Natural killer cell (primary cell): Measurements from ENCODE around the gene VN1R4. TPM values are rescaled to one million over a fixed set of nuclear protein-coding genes. Genes with fewer than 3 reads are reported as not detected.
"Not testable (repeated sequence)": the region's sequence is repeated elsewhere in the genome, so short reads cannot be mapped to it uniquely, and the experiment has no call there.

Experiments
- ATAC-seq, 3 donors: fragments of 150-1000 bp in 2 of 3; fragments of 200-7000 bp in 1 of 3; cut with Tn5 transposase; 1 replicate in 1 of 3; 2 replicates in 2 of 3; pipeline ENCODE4 v1.10.0; 2021; ENCODE audit warnings: mild to moderate bottlenecking in 2 of 3, moderate library complexity in 2 of 3
- DNase-seq, 2 donors: peaks; one replicate each; pipeline versions ENCODE4 v3.0.0 to v3.0.0-alpha.2; 2013 to 2021; ENCODE audit warnings: mixed read lengths in 1 of 2
- H3K27ac ChIP-seq: one replicate; pipeline ENCODE4 v1.5.1; 2013; ENCODE audit warnings: mild to moderate bottlenecking, low read length
- H3K27me3 ChIP-seq: one replicate; pipeline ENCODE4 v1.6.1; 2013; ENCODE audit warnings: low read length; ENCODE audit not compliant: control insufficient read depth, insufficient read depth
- H3K36me3 ChIP-seq: one replicate; pipeline ENCODE4 v1.6.1; 2013; ENCODE audit warnings: low read length; ENCODE audit not compliant: control insufficient read depth, insufficient read depth
- H3K4me1 ChIP-seq: one replicate; pipeline ENCODE4 v1.6.1; 2013; ENCODE audit warnings: low read length; ENCODE audit not compliant: control insufficient read depth, insufficient read depth
- H3K4me3 ChIP-seq: one replicate; pipeline ENCODE4 v1.5.1; 2013; ENCODE audit warnings: low read length
- H3K9me3 ChIP-seq: one replicate; pipeline ENCODE4 v1.6.1; 2013; ENCODE audit warnings: low read length; ENCODE audit not compliant: control insufficient read depth, insufficient read depth
- H3K27ac Mint-ChIP-seq, 2 donors: one replicate each; pipeline ENCODE4 v1.8.0; 2022; ENCODE audit warnings: mild to moderate bottlenecking in 2 of 2, mixed read lengths in 2 of 2, moderate library complexity in 1 of 2
- H3K27me3 Mint-ChIP-seq, 2 donors: one replicate each; pipeline ENCODE4 v1.8.0; 2022; ENCODE audit warnings: low read depth in 2 of 2, mixed read lengths in 2 of 2
- H3K36me3 Mint-ChIP-seq: one replicate; pipeline ENCODE4 v1.8.0; 2022; ENCODE audit warnings: mixed read lengths
- H3K4me1 Mint-ChIP-seq, 2 donors: one replicate each; pipeline ENCODE4 v1.8.0; 2022; ENCODE audit warnings: mixed read lengths in 2 of 2
- H3K4me3 Mint-ChIP-seq: one replicate; pipeline ENCODE4 v1.8.0; 2022; ENCODE audit warnings: mild to moderate bottlenecking, moderate library complexity, mixed read lengths
- H3K9me3 Mint-ChIP-seq, 2 donors: one replicate each; pipeline ENCODE4 v1.8.0; 2022; ENCODE audit warnings: mixed read lengths in 2 of 2
- WGBS: methylation state at CpG from one replicate; pipeline ENCODE4 v1.1.7; 2013; ENCODE audit warnings: missing lambda C conversion rate; ENCODE audit not compliant: insufficient coverage; 5-methylcytosine and 5-hydroxymethylcytosine counted together
- intact Hi-C: fragments of 100-400 bp; cut with micrococcal nuclease; formaldehyde crosslinking; loops from one replicate; pipeline ENCODE4 v1.14.2; 2022
- total RNA-seq, 4 donors: library from RNA; stranded (reverse); fragments of 120-200 nt in 1 of 4; gene quantifications; one replicate each; pipeline versions ENCODE4 v1.2.3 to v1.2.4, GENCODE V29; 2013 to 2022
- TF ChIP-seq, protein P1 (sequence below): fragments of 200-600 bp; IDR thresholded peaks from one replicate; pipeline ENCODE4 v1.8.0; 2022; ENCODE audit warnings: antibody characterized with exemption

Gene VN1R4
- total RNA-seq, 3 donors from 2014 or later (not counting 1 experiment from before 2014, with no cell fraction given), result not detected

DNA sequence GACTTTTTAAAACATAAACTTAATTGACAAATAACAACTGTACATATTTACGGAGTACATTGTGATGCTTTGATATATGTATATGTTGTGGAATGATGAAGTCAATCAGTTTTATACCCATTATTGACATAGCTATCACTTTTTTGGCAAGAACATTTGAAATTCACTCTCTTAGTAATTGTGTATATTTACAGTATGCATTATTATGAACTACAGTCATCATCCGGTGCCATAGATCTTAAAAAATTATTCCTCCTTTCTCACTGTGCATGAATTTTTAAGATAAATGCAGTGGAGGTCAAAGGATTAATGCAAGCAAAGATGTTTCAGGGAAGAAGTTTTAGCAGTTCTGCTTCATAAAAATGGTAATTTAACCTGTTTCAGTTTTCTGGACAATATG is 8.0 kb upstream of the VN1R4 start:
- no CpG with 5 or more reads among the region's 2 CpGs for WGBS
- Histone ChIP-seq H3K27me3 (no peaks in the 10 kb centered on the region), H3K36me3 (no peaks in the 10 kb centered on the region), H3K27ac (no peak overlapping the region), H3K4me1 (no peaks in the 10 kb centered on the region), H3K9me3 (peaks cover 8% of the 10 kb centered on the region), H3K4me3 (no peak overlapping the region)
- Mint-ChIP-seq H3K27me3 (peaks cover 0 to 21% of the 10 kb centered on the region in 2 donors), H3K9me3 (peaks cover 18 to 20% of the 10 kb centered on the region in 2 donors), H3K4me3 (no peak overlapping the region), H3K27ac (no peak overlapping the region), H3K4me1 (no peaks in the 10 kb centered on the region), H3K36me3 (no peaks in the 10 kb centered on the region)
- ATAC-seq (no peak), DNase-seq (no peak)
- TF ChIP-seq, protein P1, sequence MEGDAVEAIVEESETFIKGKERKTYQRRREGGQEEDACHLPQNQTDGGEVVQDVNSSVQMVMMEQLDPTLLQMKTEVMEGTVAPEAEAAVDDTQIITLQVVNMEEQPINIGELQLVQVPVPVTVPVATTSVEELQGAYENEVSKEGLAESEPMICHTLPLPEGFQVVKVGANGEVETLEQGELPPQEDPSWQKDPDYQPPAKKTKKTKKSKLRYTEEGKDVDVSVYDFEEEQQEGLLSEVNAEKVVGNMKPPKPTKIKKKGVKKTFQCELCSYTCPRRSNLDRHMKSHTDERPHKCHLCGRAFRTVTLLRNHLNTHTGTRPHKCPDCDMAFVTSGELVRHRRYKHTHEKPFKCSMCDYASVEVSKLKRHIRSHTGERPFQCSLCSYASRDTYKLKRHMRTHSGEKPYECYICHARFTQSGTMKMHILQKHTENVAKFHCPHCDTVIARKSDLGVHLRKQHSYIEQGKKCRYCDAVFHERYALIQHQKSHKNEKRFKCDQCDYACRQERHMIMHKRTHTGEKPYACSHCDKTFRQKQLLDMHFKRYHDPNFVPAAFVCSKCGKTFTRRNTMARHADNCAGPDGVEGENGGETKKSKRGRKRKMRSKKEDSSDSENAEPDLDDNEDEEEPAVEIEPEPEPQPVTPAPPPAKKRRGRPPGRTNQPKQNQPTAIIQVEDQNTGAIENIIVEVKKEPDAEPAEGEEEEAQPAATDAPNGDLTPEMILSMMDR, result no peak
- intact Hi-C loops, result no loop called here

DNA sequence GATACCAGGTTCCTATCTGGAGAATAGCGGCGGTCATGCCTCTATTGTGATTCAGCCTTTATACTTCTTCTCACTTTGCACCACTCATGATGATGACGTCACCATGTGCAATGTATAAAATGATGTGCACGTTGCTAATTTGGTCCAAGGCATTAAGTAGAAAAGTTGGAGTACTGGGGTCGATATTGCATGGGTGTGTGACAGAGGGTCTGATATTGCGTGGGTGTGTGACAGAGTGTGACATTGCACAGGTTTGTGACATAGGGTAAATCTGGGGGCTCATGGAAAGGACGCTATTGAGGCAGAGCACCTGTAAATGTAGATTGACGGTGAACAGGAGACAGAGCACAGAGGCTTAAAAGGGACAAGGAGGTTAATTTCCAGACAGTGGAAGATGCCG is 4.5 kb upstream of the VN1R4 start:
- Mint-ChIP-seq H3K36me3 (no peaks in the 10 kb centered on the region), H3K27me3 (peaks cover 0 to 15% of the 10 kb centered on the region in 2 donors), H3K27ac (no peak overlapping the region), H3K9me3 (peaks cover 13 to 22% of the 10 kb centered on the region in 2 donors), H3K4me1 (no peaks in the 10 kb centered on the region), H3K4me3 (no peak overlapping the region)
- Histone ChIP-seq H3K4me3 (no peak overlapping the region), H3K9me3 (peaks cover 8% of the 10 kb centered on the region), H3K36me3 (no peaks in the 10 kb centered on the region), H3K27me3 (no peaks in the 10 kb centered on the region), H3K4me1 (no peaks in the 10 kb centered on the region), H3K27ac (no peak overlapping the region)
- TF ChIP-seq, protein P1, result no peak
- 88% methylated on average over 7 of the region's 9 CpGs for WGBS
- intact Hi-C loops, result no loop called here
- DNase-seq, result no peak
- no peak for ATAC-seq

DNA sequence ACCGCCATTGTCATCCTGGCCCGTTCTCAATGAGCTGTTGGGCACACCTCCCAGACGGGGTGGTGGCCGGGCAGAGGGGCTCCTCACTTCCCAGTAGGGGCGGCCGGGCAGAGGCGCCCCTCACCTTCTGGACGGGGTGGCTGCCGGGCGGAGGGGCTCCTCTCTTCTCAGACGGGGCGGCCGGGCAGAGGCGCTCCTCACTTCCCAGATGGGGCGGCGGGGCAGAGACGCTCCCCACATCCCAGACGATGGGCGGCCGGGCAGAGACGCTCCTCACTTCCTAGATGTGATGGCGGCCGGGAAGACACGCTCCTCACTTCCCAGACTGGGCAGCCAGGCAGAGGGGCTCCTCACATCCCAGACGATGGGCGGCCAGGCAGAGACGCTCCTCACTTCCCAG is 2.3 kb upstream of the VN1R4 start:
- H3K27ac ChIP-seq, H3K4me1 Mint-ChIP-seq, DNase-seq, H3K4me1 ChIP-seq, H3K9me3 ChIP-seq, ATAC-seq, H3K27me3 ChIP-seq, H3K27ac Mint-ChIP-seq, H3K36me3 Mint-ChIP-seq, H3K36me3 ChIP-seq, H3K4me3 Mint-ChIP-seq, intact Hi-C loops, H3K4me3 ChIP-seq: not testable (repeated sequence)
- Mint-ChIP-seq H3K9me3 (peaks cover 15 to 19% of the 10 kb centered on the region in 2 donors), H3K27me3 (peaks cover 0 to 17% of the 10 kb centered on the region in 2 donors)
- 93% methylated on average over 22 of the region's 27 CpGs for WGBS

DNA sequence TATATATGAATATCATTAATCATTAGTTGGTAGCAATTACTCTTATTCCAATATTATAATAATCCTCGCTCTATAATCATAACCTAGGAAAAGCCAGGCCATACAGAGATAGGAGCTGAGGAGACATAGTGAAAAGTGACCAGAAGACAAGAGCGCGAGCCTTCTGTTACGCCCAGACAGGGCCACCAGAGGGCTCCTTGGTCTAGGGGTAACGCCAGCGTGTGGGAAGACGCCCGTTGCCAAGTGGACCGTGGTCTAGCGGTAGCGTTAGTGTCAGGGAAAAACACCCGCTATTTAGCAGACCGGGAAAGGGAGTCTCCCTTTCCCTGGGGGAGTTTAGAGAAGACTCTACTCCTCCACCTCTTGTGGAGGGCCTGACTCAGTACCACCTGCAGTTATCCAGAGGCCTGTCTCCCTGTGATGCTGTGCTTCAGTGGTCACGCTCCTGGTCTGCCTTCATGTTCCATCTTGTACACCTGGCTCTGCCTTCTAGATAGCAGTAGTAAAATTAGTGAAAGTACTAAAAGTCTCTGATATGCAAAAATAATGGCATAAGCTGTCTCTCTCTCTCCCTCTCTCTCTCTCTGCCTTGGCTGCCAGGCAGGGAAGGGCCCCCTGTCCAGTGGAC is 9.7 kb downstream of the VN1R4 start, which contains the start of gene VN1R2:
TSS of gene VN1R2 (plus strand) at position 578 of the 628 bp plus-strand sequence. CDS start 84 bp downstream, outside the sequence.
- H3K9me3 ChIP-seq, result peaks cover 23% of the 10 kb centered on the region
- H3K27ac Mint-ChIP-seq, H3K4me3 ChIP-seq, H3K4me3 Mint-ChIP-seq, ATAC-seq, H3K27me3 ChIP-seq, intact Hi-C loops, H3K36me3 ChIP-seq, H3K27ac ChIP-seq, DNase-seq: not testable (repeated sequence)
- Mint-ChIP-seq H3K4me1 (peaks cover 11% of the 10 kb centered on the region in 2 donors), H3K36me3 (peaks cover 15% of the 10 kb centered on the region), H3K27me3 (peaks cover 8 to 18% of the 10 kb centered on the region in 2 donors), H3K9me3 (peaks cover 11 to 19% of the 10 kb centered on the region in 2 donors)
- 69% methylated on average over 13 of the region's 14 CpGs for WGBS
- H3K4me1 ChIP-seq, result peaks cover 11% of the 10 kb centered on the region
